HCT116 (cell line): ENCODE measurements around the gene FBXO31. TPM values are rescaled to one million over a fixed set of nuclear protein-coding genes. Genes with fewer than 3 reads are reported as not detected.

ENCODE experiments used
- ATAC-seq: fragments of 200-7000 bp; cut with Tn5 transposase; 2 replicates; pipeline ENCODE4 v1.9.1; 2020; ENCODE audit warnings: mild to moderate bottlenecking, moderate library complexity
- BruUV-seq: library from RNA; stranded (reverse); fragments of 400-500 nt; replicated peaks from 2 replicates; lab custom pipeline; 2021; lab: Mats Ljungman, UMichigan
- CTCF ChIA-PET: fragments of 300-600 bp; sonication (Branson Sonifier 250); formaldehyde crosslinking; loops from one replicate; lab custom pipeline; 2021; ENCODE audit warnings: antibody characterized with exemption; lab: Charles Lee
- POLR2A ChIA-PET: fragments of 300-600, 350-600 bp; sonication (Branson Sonifier 250); formaldehyde crosslinking; loops from one replicate; lab custom pipeline; 2021; ENCODE audit warnings: antibody characterized with exemption; lab: Charles Lee
- RAD21 ChIA-PET, 2 experiments: fragments of 300-600 bp; sonication (Branson Sonifier 250); formaldehyde crosslinking; loops; one replicate each; lab custom pipeline; 2023; ENCODE audit warnings: low total read pairs in 2 of 2; ENCODE audit not compliant: uncharacterized antibody in 2 of 2, unreplicated experiment in 2 of 2, low non-redundant PET in 1 of 2; lab: Charles Lee
- DNase-seq: peaks from one replicate; pipeline ENCODE4 v3.0.0-alpha.2; 2010; ENCODE audit warnings: low read depth, low spot score
- H2AFZ ChIP-seq: fragments of 200-600 bp; shearing (Covaris generic), sonication (generic); 2 replicates; pipeline ENCODE4 v1.6.1; 2017; ENCODE audit warnings: low read depth, mixed run types, mixed read lengths, antibody characterized with exemption, low read length; ENCODE audit not compliant: poor library complexity, severe bottlenecking
- H3K27ac ChIP-seq: 2 replicates; pipeline ENCODE4 v1.5.1; 2012; ENCODE audit warnings: low read depth, low read length
- H3K27me3 ChIP-seq: fragments of 200-600 bp; sonication (generic); 2 replicates; pipeline ENCODE4 v1.6.1; 2016; ENCODE audit warnings: mixed run types, low read length, mixed read lengths; ENCODE audit not compliant: insufficient read depth
- H3K36me3 ChIP-seq, 2 experiments: fragments of 200-500 bp in 1 of 2; fragments of 200-600 bp in 1 of 2; sonication (Bioruptor generic) in 1 of 2; sonication (generic) in 1 of 2; 2 replicates each; pipeline versions ENCODE4 v1.5.1 to v1.6.1; 2014 to 2016; ENCODE audit warnings: low read length in 2 of 2, inconsistent platforms in 1 of 2, mixed read lengths in 1 of 2, mixed run types in 1 of 2; ENCODE audit not compliant: insufficient read depth in 2 of 2, control insufficient read depth in 1 of 2
- H3K4me1 ChIP-seq, 2 experiments: fragments of 200-600 bp in 1 of 2; sonication (generic) in 1 of 2; 2 replicates each; pipeline versions ENCODE4 v1.5.1 to v1.6.1; 2012 to 2017; ENCODE audit warnings: low read length in 2 of 2, inconsistent platforms in 1 of 2, mild to moderate bottlenecking in 1 of 2, mixed read lengths in 1 of 2, mixed run types in 1 of 2, moderate library complexity in 1 of 2; ENCODE audit not compliant: insufficient read depth in 2 of 2, control insufficient read depth in 1 of 2
- H3K4me2 ChIP-seq: fragments of 200-600 bp; sonication (generic); 2 replicates; pipeline ENCODE4 v1.6.1; 2017; ENCODE audit warnings: mixed run types, low read length, mixed read lengths
- H3K4me3 ChIP-seq, 2 experiments: fragments of 200-600 bp in 1 of 2; sonication (generic) in 1 of 2; replicated peaks in 1 of 2; 2 replicates each; pipeline ENCODE4 v1.5.1; 2011 to 2016; ENCODE audit warnings: low read length in 2 of 2, control low read depth in 1 of 2, low read depth in 1 of 2, mild to moderate bottlenecking in 1 of 2, mixed read lengths in 1 of 2, mixed run types in 1 of 2
- H3K79me2 ChIP-seq: fragments of 200-600 bp; sonication (generic); 2 replicates; pipeline ENCODE4 v1.6.1; 2017; ENCODE audit warnings: mild to moderate bottlenecking, mixed run types, low read length, moderate library complexity, mixed read lengths; ENCODE audit not compliant: insufficient read depth
- H3K9ac ChIP-seq: fragments of 200-600 bp; sonication (generic); 2 replicates; pipeline ENCODE4 v1.6.1; 2016; ENCODE audit warnings: low read length, mixed read lengths
- H3K9me2 ChIP-seq: fragments of 200-600 bp; sonication (generic), shearing (Covaris generic); 2 replicates; pipeline ENCODE4 v1.6.1; 2017; ENCODE audit warnings: mixed run types, mild to moderate bottlenecking, moderate library complexity; ENCODE audit not compliant: insufficient read depth
- H3K9me3 ChIP-seq, 2 experiments: fragments of 200-500 bp in 1 of 2; fragments of 200-600 bp in 1 of 2; sonication (Bioruptor generic) in 1 of 2; sonication (generic) in 1 of 2; 2 replicates each; pipeline ENCODE4 v1.6.1; 2014 to 2017; ENCODE audit warnings: low read length in 2 of 2, mixed read lengths in 2 of 2, inconsistent platforms in 1 of 2, low read depth in 1 of 2, mild to moderate bottlenecking in 1 of 2, mixed run types in 1 of 2, moderate library complexity in 1 of 2; ENCODE audit not compliant: control insufficient read depth in 1 of 2, insufficient read depth in 1 of 2
- H4K20me1 ChIP-seq: fragments of 200-600 bp; sonication (generic), shearing (Covaris generic); 2 replicates; pipeline ENCODE4 v1.6.1; 2017; ENCODE audit warnings: mixed run types, mild to moderate bottlenecking, moderate library complexity; ENCODE audit not compliant: insufficient read depth
- CEBPB ChIP-seq: IDR thresholded peaks from 2 replicates; pipeline ENCODE4 v1.6.1; 2012; ENCODE audit warnings: low read depth
- CTCF ChIP-seq, 3 experiments: fragments of 200-600 bp in 1 of 3; sonication (generic) in 1 of 3; IDR thresholded peaks in 2 of 3; conservative IDR thresholded peaks in 1 of 3; 2 replicates each; pipeline ENCODE4 v1.5.1; 2012 to 2017; ENCODE audit warnings: low read depth in 2 of 3, low read length in 2 of 3, antibody characterized with exemption in 1 of 3, borderline replicate concordance in 1 of 3, control low read depth in 1 of 3, mild to moderate bottlenecking in 1 of 3, mixed read lengths in 1 of 3, mixed run types in 1 of 3, moderate library complexity in 1 of 3; ENCODE audit not compliant: insufficient read depth in 1 of 3
- ELF1 ChIP-seq: IDR thresholded peaks from 2 replicates; pipeline ENCODE4 v1.6.1; 2012; ENCODE audit warnings: low read depth, borderline replicate concordance
- EZH2 ChIP-seq: fragments of 200-600 bp; sonication (generic); IDR thresholded peaks from 2 replicates; pipeline ENCODE4 v1.6.1; 2017; ENCODE audit warnings: antibody characterized with exemption, mixed run types
- JUND ChIP-seq: IDR thresholded peaks from 2 replicates; pipeline ENCODE4 v1.6.1; 2012
- POLR2A ChIP-seq: IDR thresholded peaks from 2 replicates; pipeline ENCODE4 v1.7.0; 2011; ENCODE audit warnings: borderline replicate concordance; ENCODE audit not compliant: insufficient read depth, insufficient read length; ENCODE audit errors: extremely low read depth
- POLR2AphosphoS5 ChIP-seq: IDR thresholded peaks from 2 replicates; pipeline ENCODE4 v1.6.1; 2011; ENCODE audit warnings: mild to moderate bottlenecking, low read depth, low read length, moderate library complexity
- RAD21 ChIP-seq: IDR thresholded peaks from 2 replicates; pipeline ENCODE4 v1.6.1; 2012; ENCODE audit warnings: low read depth, mild to moderate bottlenecking
- SRF ChIP-seq: IDR thresholded peaks from 2 replicates; pipeline ENCODE4 v1.6.1; 2012; ENCODE audit warnings: low read depth
- ZNF274 ChIP-seq: fragments of 200-500 bp; sonication (Bioruptor generic); IDR thresholded peaks from 2 replicates; pipeline ENCODE4 v1.6.1; 2014; ENCODE audit warnings: mild to moderate bottlenecking, low read depth, low read length, inconsistent platforms
- intact Hi-C: fragments of 100-400 bp; cut with micrococcal nuclease; formaldehyde crosslinking; loops from 2 replicates; pipeline ENCODE4 v1.10.0; 2022
- total RNA-seq: library from RNA; stranded (reverse); gene quantifications from one replicate; pipeline ENCODE4 v1.2.1, GENCODE V29; 2021; ENCODE audit not compliant: unreplicated experiment
- TF ChIP-seq, protein P1 (sequence below): IDR thresholded peaks from 2 replicates; pipeline ENCODE4 v1.6.1; 2012

Gene FBXO31
- total RNA-seq, 1 experiment from 2014 or later = 52.1 TPM

GRCh38 chr16:87423429-87423828, 39.9 kb upstream of the FBXO31 start:
- DNase-seq (no peak), ATAC-seq (no peak)
- no peaks in the 10 kb centered on the region for H3K4me1 ChIP-seq
- H3K27ac ChIP-seq = no peak overlapping the region
- H3K9me2 ChIP-seq = no peaks in the 10 kb centered on the region
- POLR2A ChIA-PET = no interaction called here
- peaks cover 6% of the 10 kb centered on the region; the same call in 1 of the 2 replicates for H3K79me2 ChIP-seq
- no peak overlapping the region for H3K4me2 ChIP-seq
- H3K9ac ChIP-seq = no peak overlapping the region
- H4K20me1 ChIP-seq = no peaks in the 10 kb centered on the region
- RAD21 ChIA-PET = no interaction called here
- intact Hi-C loops = no loop called here
- no peak overlapping the region for H3K4me3 ChIP-seq
- H3K27me3 ChIP-seq = no peaks in the 10 kb centered on the region
- BruUV-seq = no TSS peak
- no peaks in the 10 kb centered on the region for H3K9me3 ChIP-seq
- TF ChIP-seq RAD21 (no peak), POLR2AphosphoS5 (no peak), ELF1 (no peak)
- no peak overlapping the region for H2AFZ ChIP-seq
- CTCF ChIA-PET = no interaction called here
- peaks cover 15% of the 10 kb centered on the region in 2 experiments; a peak in 2 of 4 replicates for H3K36me3 ChIP-seq

- intact Hi-C loops = no loop called here
- RAD21 ChIA-PET = no interaction called here
- BruUV-seq = no TSS peak
- Histone ChIP-seq H3K9ac (no peak overlapping the region), H3K36me3 (peaks cover 15 to 18% of the 10 kb centered on the region in 2 experiments; a peak in 2 of 4 replicates), H3K27ac (no peak overlapping the region), H3K79me2 (peaks cover 6% of the 10 kb centered on the region; the same call in 1 of the 2 replicates), H3K9me3 (no peaks in the 10 kb centered on the region), H4K20me1 (no peaks in the 10 kb centered on the region), H3K9me2 (no peaks in the 10 kb centered on the region), H2AFZ (no peak overlapping the region), H3K4me2 (no peak overlapping the region)
- DNase-seq (no peak), ATAC-seq (no peak)
- POLR2A ChIA-PET = no interaction called here
- CTCF ChIA-PET = no interaction called here
- no peak for TF ChIP-seq ZNF274
- TF ChIP-seq, protein P1, sequence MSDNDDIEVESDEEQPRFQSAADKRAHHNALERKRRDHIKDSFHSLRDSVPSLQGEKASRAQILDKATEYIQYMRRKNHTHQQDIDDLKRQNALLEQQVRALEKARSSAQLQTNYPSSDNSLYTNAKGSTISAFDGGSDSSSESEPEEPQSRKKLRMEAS = no peak
- no peak for TF ChIP-seq JUND
- no peak for TF ChIP-seq CTCF (IDR thresholded peaks at IDR 0.05 in 2 of 3, conservative IDR thresholded peaks at IDR 0.05 in 1 of 3; ENCODE audit: borderline replicate concordance in 1 of 3, insufficient read depth in 1 of 3, low read depth in 2 of 3, low read length in 2 of 3)
- TF ChIP-seq CEBPB = no peak
- TF ChIP-seq SRF = no peak
- TF ChIP-seq POLR2A = no peak
- TF ChIP-seq EZH2 = no peak
- TF ChIP-seq, all 23 proteins: peak for 0
- Histone ChIP-seq H3K4me3 (no peak overlapping the region), H3K27me3 (no peaks in the 10 kb centered on the region), H3K4me1 (no peaks in the 10 kb centered on the region)
Observed at GRCh38 chr16:87422106-87422505, 38.5 kb upstream of the FBXO31 start.
